ENCODE data around the gene SOD3.

SOD3 gene

GRCh38 chr4:24802648-24803047, 7.3 kb downstream of the SOD3 start:
- H3K4me3 ChIP-seq (ENCODE audit: low read length), result no peak overlapping the region
- TF ChIP-seq, protein P1, sequence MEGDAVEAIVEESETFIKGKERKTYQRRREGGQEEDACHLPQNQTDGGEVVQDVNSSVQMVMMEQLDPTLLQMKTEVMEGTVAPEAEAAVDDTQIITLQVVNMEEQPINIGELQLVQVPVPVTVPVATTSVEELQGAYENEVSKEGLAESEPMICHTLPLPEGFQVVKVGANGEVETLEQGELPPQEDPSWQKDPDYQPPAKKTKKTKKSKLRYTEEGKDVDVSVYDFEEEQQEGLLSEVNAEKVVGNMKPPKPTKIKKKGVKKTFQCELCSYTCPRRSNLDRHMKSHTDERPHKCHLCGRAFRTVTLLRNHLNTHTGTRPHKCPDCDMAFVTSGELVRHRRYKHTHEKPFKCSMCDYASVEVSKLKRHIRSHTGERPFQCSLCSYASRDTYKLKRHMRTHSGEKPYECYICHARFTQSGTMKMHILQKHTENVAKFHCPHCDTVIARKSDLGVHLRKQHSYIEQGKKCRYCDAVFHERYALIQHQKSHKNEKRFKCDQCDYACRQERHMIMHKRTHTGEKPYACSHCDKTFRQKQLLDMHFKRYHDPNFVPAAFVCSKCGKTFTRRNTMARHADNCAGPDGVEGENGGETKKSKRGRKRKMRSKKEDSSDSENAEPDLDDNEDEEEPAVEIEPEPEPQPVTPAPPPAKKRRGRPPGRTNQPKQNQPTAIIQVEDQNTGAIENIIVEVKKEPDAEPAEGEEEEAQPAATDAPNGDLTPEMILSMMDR (conservative IDR thresholded peaks at IDR 0.05; ENCODE audit: low read length), result no peak
- DNase-seq (ENCODE audit: low read depth), result no peak

- TF ChIP-seq, protein P1 (conservative IDR thresholded peaks at IDR 0.05; ENCODE audit: low read length), result no peak
- DNase-seq (ENCODE audit: low read depth), result no peak
Measured at GRCh38 chr4:24805067-24805466, 9.7 kb downstream of the SOD3 start.

GRCh38 chr4:24805566-24805965, 10.2 kb downstream of the SOD3 start:
- H3K4me3 ChIP-seq (ENCODE audit: low read length), result no peak overlapping the region
- TF ChIP-seq, protein P1 (conservative IDR thresholded peaks at IDR 0.05; ENCODE audit: low read length), result no peak
- DNase-seq (ENCODE audit: low read depth), result no peak

More at GRCh38 chr4:24805067-24805466, 9.7 kb downstream of the SOD3 start:
- no peak overlapping the region for H3K4me3 ChIP-seq (ENCODE audit: low read length)

- H3K4me3 ChIP-seq (ENCODE audit: low read length), result no peak overlapping the region
- no peak for DNase-seq (ENCODE audit: low read depth)
- TF ChIP-seq, protein P1 (conservative IDR thresholded peaks at IDR 0.05; ENCODE audit: low read length), result no peak
Measured at GRCh38 chr4:24806206-24806990, 11.0 kb downstream of the SOD3 start.

GRCh38 chr4:24807611-24808010, 12.2 kb downstream of the SOD3 start:
- TF ChIP-seq, protein P1 (conservative IDR thresholded peaks at IDR 0.05; ENCODE audit: low read length), result no peak
- no peak for DNase-seq (ENCODE audit: low read depth)
- H3K4me3 ChIP-seq (ENCODE audit: low read length), result no peak overlapping the region

DNA sequence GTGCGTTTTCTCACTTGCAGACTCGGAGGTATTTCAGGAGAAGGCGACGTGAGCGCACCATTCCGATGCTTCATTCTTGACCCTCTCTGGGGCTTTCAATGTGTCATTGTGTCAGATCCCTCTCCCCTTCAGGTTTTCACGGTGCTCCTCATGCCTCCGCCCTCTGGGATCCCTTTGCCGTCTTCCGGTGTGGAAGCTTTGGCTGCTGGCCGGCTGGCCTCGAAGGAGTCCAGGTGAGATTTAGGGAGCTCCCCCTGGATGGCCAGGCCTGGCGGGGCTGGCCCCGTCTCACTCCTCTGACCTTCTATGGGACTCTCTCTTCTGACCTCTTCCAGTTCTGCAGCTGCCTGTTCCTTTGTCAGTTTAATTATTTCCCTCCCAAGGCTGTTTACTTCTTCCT, 12.9 kb downstream of the SOD3 start:
- no peak overlapping the region for H3K4me3 ChIP-seq (ENCODE audit: low read length)
- no peak for DNase-seq (ENCODE audit: low read depth)
- TF ChIP-seq, protein P1 (conservative IDR thresholded peaks at IDR 0.05; ENCODE audit: low read length), result no peak

DNA sequence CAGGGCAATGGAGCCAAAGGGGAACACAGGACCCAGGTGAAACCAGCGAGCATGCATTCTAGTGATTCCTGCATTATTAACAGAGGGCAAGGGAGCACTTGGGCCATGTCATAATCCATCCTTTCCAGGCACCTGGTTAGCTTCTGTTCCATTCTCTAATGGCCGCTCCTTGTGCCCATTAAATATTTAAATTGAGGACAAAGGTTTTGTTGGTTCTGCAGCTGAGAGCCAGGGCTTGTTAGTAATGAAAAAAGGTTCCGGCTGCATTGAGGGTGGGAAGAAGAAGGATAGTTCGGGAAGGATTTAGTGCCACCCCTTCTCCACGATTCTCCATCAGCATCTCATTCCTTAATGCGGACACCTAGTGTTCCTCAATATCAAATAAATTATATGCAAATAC, 13.6 kb downstream of the SOD3 start:
- TF ChIP-seq, protein P1 (conservative IDR thresholded peaks at IDR 0.05; ENCODE audit: low read length), result no peak
- H3K4me3 ChIP-seq (ENCODE audit: low read length), result no peak overlapping the region
- DNase-seq (ENCODE audit: low read depth), result no peak

Data from AG10803 (cell line).